ENCODE results near the gene CAV2.

GRCh38 chr7:116510795-116511194, 11.3 kb downstream of the CAV2 start:
- TF ChIP-seq CTCF (IDR thresholded peaks at IDR 0.05) (no peak), EP300 (IDR thresholded peaks at IDR 0.05) (no peak)
